GM23248 (cell line): ENCODE measurements around the gene IRX1. TPM values are rescaled to one million over a fixed set of nuclear protein-coding genes. Genes with fewer than 3 reads are reported as not detected.
A peak's percentile ranks its signal among the peaks of the same experiment; 100 is the strongest.

ENCODE experiments used
- DNase-seq: peaks from one replicate; pipeline ENCODE4 v3.0.0-alpha.2; 2015
- H2AFZ ChIP-seq: fragments of 200-600 bp; sonication (generic); 2 replicates; pipeline ENCODE4 v1.6.1; 2016; ENCODE audit warnings: antibody characterized with exemption
- H3F3A ChIP-seq: fragments of 200-600 bp; sonication (generic); 2 replicates; pipeline ENCODE4 v1.6.1; 2016; ENCODE audit warnings: mild to moderate bottlenecking, antibody characterized with exemption, mixed run types; ENCODE audit not compliant: insufficient read depth
- H3K27ac ChIP-seq: fragments of 200-600 bp; sonication (generic); 2 replicates; pipeline ENCODE4 v1.5.1; 2016; ENCODE audit warnings: mild to moderate bottlenecking
- H3K27me3 ChIP-seq: fragments of 200-600 bp; sonication (generic); replicated peaks from 2 replicates; pipeline ENCODE4 v1.6.1; 2016; ENCODE audit warnings: mild to moderate bottlenecking; ENCODE audit not compliant: insufficient read depth
- H3K36me3 ChIP-seq: fragments of 200-600 bp; sonication (generic); 2 replicates; pipeline ENCODE4 v1.6.1; 2016; ENCODE audit warnings: low read depth, mild to moderate bottlenecking
- H3K4me1 ChIP-seq: fragments of 200-600 bp; sonication (generic); 2 replicates; pipeline ENCODE4 v1.6.1; 2016; ENCODE audit warnings: mild to moderate bottlenecking; ENCODE audit not compliant: insufficient read depth
- H3K4me2 ChIP-seq: fragments of 200-600 bp; sonication (generic); one replicate; pipeline ENCODE4 v1.6.1; 2016; ENCODE audit warnings: mild to moderate bottlenecking; ENCODE audit not compliant: unreplicated experiment
- H3K4me3 ChIP-seq: fragments of 200-600 bp; sonication (generic); 2 replicates; pipeline ENCODE4 v1.5.1; 2016; ENCODE audit warnings: mild to moderate bottlenecking
- H3K79me2 ChIP-seq: fragments of 200-600 bp; sonication (generic); 2 replicates; pipeline ENCODE4 v1.6.1; 2016; ENCODE audit warnings: mild to moderate bottlenecking; ENCODE audit not compliant: insufficient read depth
- H3K9ac ChIP-seq: fragments of 200-600 bp; sonication (generic); 2 replicates; pipeline ENCODE4 v1.6.1; 2016; ENCODE audit warnings: mild to moderate bottlenecking
- H3K9me2 ChIP-seq: fragments of 200-600 bp; sonication (generic); 2 replicates; pipeline ENCODE4 v1.6.1; 2016; ENCODE audit warnings: mixed run types, mild to moderate bottlenecking, moderate library complexity; ENCODE audit not compliant: insufficient read depth
- H3K9me3 ChIP-seq: fragments of 200-600 bp; sonication (generic); one replicate; pipeline ENCODE4 v1.6.1; 2017; ENCODE audit warnings: low read depth
- H4K20me1 ChIP-seq: fragments of 200-600 bp; sonication (generic); 2 replicates; pipeline ENCODE4 v1.6.0; 2016; ENCODE audit not compliant: insufficient read depth
- EZH2 ChIP-seq: fragments of 200-600 bp; sonication (generic); IDR thresholded peaks from 2 replicates; pipeline ENCODE4 v1.6.1; 2018; ENCODE audit warnings: antibody characterized with exemption, mild to moderate bottlenecking; ENCODE audit not compliant: insufficient read depth, poor library complexity, severe bottlenecking
- EZH2phosphoT487 ChIP-seq: fragments of 200-600 bp; sonication (generic); IDR thresholded peaks from 2 replicates; pipeline ENCODE4 v1.6.1; 2018; ENCODE audit warnings: antibody characterized with exemption, moderate library complexity, mild to moderate bottlenecking, low read depth; ENCODE audit not compliant: insufficient read depth
- WGBS, 2 experiments: methylation state at CpG; one replicate each; pipeline ENCODE4 v1.1.6; 2015 to 2017; ENCODE audit warnings: low lambda C conversion rate in 2 of 2, low coverage in 1 of 2; ENCODE audit errors: missing lambda C conversion rate in 2 of 2; 5-methylcytosine and 5-hydroxymethylcytosine counted together
- in situ Hi-C: fragments of 300-500 bp; cut with MboI; formaldehyde crosslinking; loops from 2 replicates; pipeline ENCODE4 v1.15.0; 2020
- polyA plus RNA-seq: library from polyadenylated mRNA; unstranded; fragments of >200 nt; fragmentation: Nextera tagmentation; extraction: Ambion mirVana; gene quantifications from 2 replicates; pipeline ENCODE4 v1.2.1, GENCODE V29; 2016
- total RNA-seq: library from RNA; depleted of rRNA; stranded (reverse); fragments of >200 nt; shearing (Covaris generic); gene quantifications from 2 replicates; pipeline ENCODE4 v1.2.3, GENCODE V29; 2014

Gene IRX1
- total and polyA plus RNA-seq, 2 experiments from 2014 or later = 1.3 to 25.9 TPM

DNA sequence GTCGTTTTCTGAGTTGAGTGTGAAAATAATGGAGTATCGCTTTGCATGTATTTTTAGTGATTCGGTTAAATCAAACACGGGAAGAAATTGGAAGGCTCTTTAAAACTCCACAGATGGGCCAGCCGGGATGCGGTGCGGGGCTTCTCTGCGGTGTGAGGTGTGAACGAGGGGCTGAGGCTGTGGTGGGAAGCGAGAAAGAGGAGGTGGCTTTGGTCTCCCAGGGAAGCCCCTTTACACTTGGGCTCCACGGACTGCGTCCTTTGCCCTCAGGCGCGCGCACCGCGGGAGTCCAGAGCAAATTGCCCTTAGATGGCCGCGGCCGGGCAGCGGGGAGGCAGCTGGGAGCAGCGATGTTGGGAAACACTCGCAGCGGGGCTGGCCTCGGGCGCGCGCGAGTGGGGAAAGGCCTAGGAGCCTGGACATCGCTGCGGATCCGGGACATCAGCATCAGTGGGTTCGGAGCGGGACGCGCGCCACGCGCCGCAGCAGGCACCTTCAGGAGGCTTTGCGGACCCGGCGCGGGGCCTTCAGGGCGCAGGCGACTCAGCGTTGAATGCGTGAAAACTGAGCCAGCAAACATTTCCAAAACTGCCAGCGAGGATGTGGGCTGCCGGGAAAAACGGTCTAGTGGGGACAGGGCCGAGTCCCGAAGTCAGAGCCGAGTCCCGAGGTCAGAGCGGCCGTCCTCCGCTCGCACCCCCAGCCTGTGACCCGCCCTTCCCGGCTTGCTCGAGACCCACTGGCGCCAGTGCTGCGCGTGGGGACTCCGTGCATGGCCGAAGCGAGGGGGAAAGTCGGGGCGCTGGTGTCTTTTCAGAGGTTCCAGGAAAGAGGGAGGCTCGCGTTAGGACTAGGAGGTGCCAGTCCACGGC, 6.5 kb downstream of the IRX1 start:
- peak overlapping the region; percentile 98 for H3K4me2 ChIP-seq
- peaks cover 100% of the 10 kb centered on the region for H3K79me2 ChIP-seq

DNA sequence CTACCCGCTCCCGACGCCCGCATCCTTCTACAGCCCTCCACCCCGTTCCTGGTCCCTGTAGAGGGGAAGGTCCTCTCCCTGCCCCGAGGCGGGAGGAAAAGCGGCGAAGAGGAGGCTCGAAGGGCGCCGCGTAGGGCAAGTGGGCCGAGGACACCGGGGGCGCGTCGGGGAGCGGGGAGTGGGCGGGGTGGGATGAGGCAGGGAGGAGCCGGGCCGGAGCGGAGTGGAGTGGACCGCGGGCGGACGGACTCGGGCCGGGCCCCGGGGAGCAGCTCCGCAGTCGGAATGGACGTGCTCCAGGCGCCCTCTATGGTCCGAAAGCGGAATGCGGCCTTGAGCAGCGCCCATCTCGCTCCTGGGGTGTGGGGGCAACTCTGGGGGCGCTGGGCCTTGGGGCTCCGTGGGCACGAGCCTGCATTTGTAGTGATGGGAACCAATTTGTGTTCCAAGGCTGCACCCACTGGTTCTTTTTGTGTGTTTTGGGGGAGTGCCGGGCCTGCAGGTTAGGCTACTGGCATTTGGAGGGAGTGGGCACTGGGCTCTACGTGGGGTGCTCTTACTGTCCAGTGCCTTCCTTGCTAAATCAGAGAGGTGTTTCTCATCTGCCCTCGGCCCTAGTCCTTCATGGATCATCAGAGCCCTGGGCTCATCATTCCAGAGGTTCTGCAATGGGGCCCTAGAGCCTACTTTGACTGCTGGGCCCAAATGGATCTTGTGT, 7.3 kb downstream of the IRX1 start:
- Histone ChIP-seq H3K9ac (peak overlapping the region; percentile 89), H2AFZ (peak overlapping the region; percentile 50), H3K27ac (peak overlapping the region; percentile 78), H3K4me1 (peaks cover 40% of the 10 kb centered on the region), H3K36me3 (no peaks in the 10 kb centered on the region), H3K79me2 (peaks cover 100% of the 10 kb centered on the region), H4K20me1 (no peaks in the 10 kb centered on the region), H3K4me2 (peak overlapping the region; percentile 98), H3K4me3 (peak overlapping the region; percentile 84), H3K9me2 (no peaks in the 10 kb centered on the region), H3K27me3 (no peaks in the 10 kb centered on the region), H3K9me3 (no peaks in the 10 kb centered on the region), H3F3A (peaks cover 4% of the 10 kb centered on the region; the same call in 1 of the 2 replicates)
- TF ChIP-seq EZH2phosphoT487 = no peak
- TF ChIP-seq EZH2 = no peak
- WGBS, 2 experiments = 9 to 11% methylated on average over 31 to 32 of the region's 45 CpGs
- peak; percentile 91 for DNase-seq
- in situ Hi-C loops = loop anchor here (5.0 to 25.0 kb wide), 2 partner anchors 856 to 1841 kb away; no protein-coding TSS in a partner anchor

More for the DNA sequence above, 6.5 kb downstream of the IRX1 start:
- Histone ChIP-seq H3K9me3 (no peaks in the 10 kb centered on the region), H4K20me1 (no peaks in the 10 kb centered on the region), H3K27ac (peak overlapping the region; percentile 78), H3K4me3 (peak overlapping the region; percentile 84), H3K9ac (peak overlapping the region; percentile 89), H2AFZ (peak overlapping the region; percentile 50), H3K36me3 (no peaks in the 10 kb centered on the region), H3F3A (peaks cover 4% of the 10 kb centered on the region; the same call in 1 of the 2 replicates), H3K4me1 (peaks cover 40% of the 10 kb centered on the region), H3K9me2 (no peaks in the 10 kb centered on the region), H3K27me3 (no peaks in the 10 kb centered on the region)
- DNase-seq = peak; percentile 78
- in situ Hi-C loops = loop anchor here (5.0 to 25.0 kb wide), 2 partner anchors 855 to 1840 kb away; no protein-coding TSS in a partner anchor
- 7 to 9% methylated on average over 68 to 72 of the region's 73 CpGs for WGBS, 2 experiments
- TF ChIP-seq EZH2 (no peak), EZH2phosphoT487 (0 out of 2 replicates have a peak, but pooled peaks have one; percentile 43)

DNA sequence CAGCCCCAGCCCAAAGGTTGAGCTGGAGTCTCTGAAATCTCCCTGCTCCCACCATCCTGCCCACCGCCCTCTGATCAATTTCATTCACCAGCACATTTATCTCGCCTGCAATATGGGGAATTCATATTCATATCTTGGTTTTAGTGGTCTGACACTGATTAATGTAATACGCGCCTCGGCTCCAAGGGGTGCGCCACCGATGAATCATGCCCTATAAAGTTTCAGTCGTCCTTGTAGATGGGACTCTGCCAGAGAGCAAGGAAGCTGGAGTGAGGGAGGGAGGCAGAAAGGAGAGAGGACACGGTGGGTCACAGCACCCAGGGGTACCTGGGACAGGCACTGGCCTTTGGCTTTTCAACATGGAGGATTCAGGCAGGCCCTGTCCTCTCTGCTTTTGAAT, 8.9 kb downstream of the IRX1 start:
- 0 out of 2 replicates have a peak overlapping the region, but pooled peaks have one; percentile 8 for H2AFZ ChIP-seq
- peak overlapping the region; percentile 34 for H3K27ac ChIP-seq
- no peak overlapping the region for H3K4me3 ChIP-seq
- DNase-seq = peak; percentile 86
- peaks cover 40% of the 10 kb centered on the region for H3K4me1 ChIP-seq
- H3K9ac ChIP-seq = peak overlapping the region; percentile 24; the same call in 1 of the 2 replicates
- 3% methylated on average over 9 of the region's 9 CpGs for WGBS, 2 experiments
- peak overlapping the region; percentile 48 for H3K4me2 ChIP-seq
- no peaks in the 10 kb centered on the region for H3K27me3 ChIP-seq
- no peaks in the 10 kb centered on the region for H4K20me1 ChIP-seq
- no peaks in the 10 kb centered on the region for H3K9me3 ChIP-seq
- peaks cover 91% of the 10 kb centered on the region for H3K79me2 ChIP-seq
- TF ChIP-seq EZH2 = no peak
- no peak for TF ChIP-seq EZH2phosphoT487
- in situ Hi-C loops = loop anchor here (5.0 to 25.0 kb wide), 2 partner anchors 857 to 1842 kb away; no protein-coding TSS in a partner anchor
- no peaks in the 10 kb centered on the region for H3K9me2 ChIP-seq
- no peaks in the 10 kb centered on the region for H3K36me3 ChIP-seq
- H3F3A ChIP-seq = peaks cover 4% of the 10 kb centered on the region; the same call in 1 of the 2 replicates
